ENCODE results near the gene BCAS3. TPM values are rescaled to one million over a fixed set of nuclear protein-coding genes. Genes with fewer than 3 reads are reported as not detected.

Gene BCAS3
- total RNA-seq, 3 donors from 2014 or later, result 3.6 to 4.2 (median 4.1) TPM

GRCh38 chr17:61330174-61331150 lies 652.8 kb downstream of the BCAS3 start:
- Mint-ChIP-seq H3K36me3 (ENCODE audit: insufficient read depth) (peaks cover 2% of the 10 kb centered on the region), H3K9me3 (no peaks in the 10 kb centered on the region), H3K27me3 (ENCODE audit: low read depth) (no peaks in the 10 kb centered on the region), H3K4me1 (ENCODE audit: low read depth) (no peaks in the 10 kb centered on the region), H3K4me3 (no peak overlapping the region)
- ATAC-seq (no peak), DNase-seq (no peak)

GRCh38 chr17:61331178-61331577 lies 653.5 kb downstream of the BCAS3 start:
- Mint-ChIP-seq H3K36me3 (ENCODE audit: insufficient read depth) (peaks cover 2% of the 10 kb centered on the region), H3K27me3 (ENCODE audit: low read depth) (no peaks in the 10 kb centered on the region), H3K9me3 (no peaks in the 10 kb centered on the region), H3K4me3 (no peak overlapping the region), H3K4me1 (ENCODE audit: low read depth) (no peaks in the 10 kb centered on the region)
- ATAC-seq (no peak), DNase-seq (no peak)

- no peak overlapping the region for H3K4me3 Mint-ChIP-seq
- no peaks in the 10 kb centered on the region for H3K27me3 Mint-ChIP-seq (ENCODE audit: low read depth)
- no peaks in the 10 kb centered on the region for H3K4me1 Mint-ChIP-seq (ENCODE audit: low read depth)
- H3K9me3 Mint-ChIP-seq, result no peaks in the 10 kb centered on the region
- H3K36me3 Mint-ChIP-seq (ENCODE audit: insufficient read depth), result peaks cover 2% of the 10 kb centered on the region
- ATAC-seq, result no peak
- DNase-seq, result no peak
Measured at GRCh38 chr17:61331886-61332285, 654.2 kb downstream of the BCAS3 start.

GRCh38 chr17:61333136-61333535 lies 655.5 kb downstream of the BCAS3 start:
- ATAC-seq (no peak), DNase-seq (no peak)
- Mint-ChIP-seq H3K9me3 (no peaks in the 10 kb centered on the region), H3K4me1 (ENCODE audit: low read depth) (no peaks in the 10 kb centered on the region), H3K27me3 (ENCODE audit: low read depth) (no peaks in the 10 kb centered on the region), H3K4me3 (no peak overlapping the region), H3K36me3 (ENCODE audit: insufficient read depth) (peaks cover 2% of the 10 kb centered on the region)

- Mint-ChIP-seq H3K4me1 (ENCODE audit: low read depth) (no peaks in the 10 kb centered on the region), H3K4me3 (no peak overlapping the region), H3K9me3 (no peaks in the 10 kb centered on the region), H3K36me3 (ENCODE audit: insufficient read depth) (peaks cover 2% of the 10 kb centered on the region), H3K27me3 (ENCODE audit: low read depth) (no peaks in the 10 kb centered on the region)
- ATAC-seq (no peak), DNase-seq (no peak)
Measured at GRCh38 chr17:61334673-61335072, 657.0 kb downstream of the BCAS3 start.

GRCh38 chr17:61335105-61335844 lies 657.6 kb downstream of the BCAS3 start:
- Mint-ChIP-seq H3K4me1 (ENCODE audit: low read depth) (no peaks in the 10 kb centered on the region), H3K4me3 (no peak overlapping the region), H3K9me3 (no peaks in the 10 kb centered on the region), H3K27me3 (ENCODE audit: low read depth) (no peaks in the 10 kb centered on the region), H3K36me3 (ENCODE audit: insufficient read depth) (peaks cover 2% of the 10 kb centered on the region)
- ATAC-seq (no peak), DNase-seq (no peak)

- no peak for ATAC-seq
- Mint-ChIP-seq H3K9me3 (no peaks in the 10 kb centered on the region), H3K4me1 (ENCODE audit: low read depth) (no peaks in the 10 kb centered on the region), H3K27me3 (ENCODE audit: low read depth) (no peaks in the 10 kb centered on the region), H3K36me3 (ENCODE audit: insufficient read depth) (peaks cover 2% of the 10 kb centered on the region), H3K4me3 (no peak overlapping the region)
- no peak for DNase-seq
Measured at GRCh38 chr17:61335845-61336655, 658.4 kb downstream of the BCAS3 start.

- H3K36me3 Mint-ChIP-seq (ENCODE audit: insufficient read depth), result peaks cover 2% of the 10 kb centered on the region
- ATAC-seq (no peak), DNase-seq (no peak)
- no peaks in the 10 kb centered on the region for H3K27me3 Mint-ChIP-seq (ENCODE audit: low read depth)
- no peaks in the 10 kb centered on the region for H3K4me1 Mint-ChIP-seq (ENCODE audit: low read depth)
- no peak overlapping the region for H3K4me3 Mint-ChIP-seq
- H3K9me3 Mint-ChIP-seq, result no peaks in the 10 kb centered on the region
Measured at GRCh38 chr17:61337290-61337689, 659.6 kb downstream of the BCAS3 start.

GRCh38 chr17:61338000-61338798 lies 660.5 kb downstream of the BCAS3 start:
- ATAC-seq, result no peak
- no peaks in the 10 kb centered on the region for H3K9me3 Mint-ChIP-seq

GRCh38 chr17:61338874-61339478 lies 661.3 kb downstream of the BCAS3 start:
- Mint-ChIP-seq H3K27me3 (ENCODE audit: low read depth) (no peaks in the 10 kb centered on the region), H3K36me3 (ENCODE audit: insufficient read depth) (peaks cover 2% of the 10 kb centered on the region), H3K4me1 (ENCODE audit: low read depth) (no peaks in the 10 kb centered on the region), H3K9me3 (no peaks in the 10 kb centered on the region), H3K4me3 (no peak overlapping the region)
- DNase-seq, result no peak
- ATAC-seq, result no peak

More at GRCh38 chr17:61338000-61338798, 660.5 kb downstream of the BCAS3 start:
- Mint-ChIP-seq H3K4me3 (no peak overlapping the region), H3K4me1 (ENCODE audit: low read depth) (no peaks in the 10 kb centered on the region), H3K36me3 (ENCODE audit: insufficient read depth) (peaks cover 2% of the 10 kb centered on the region), H3K27me3 (ENCODE audit: low read depth) (no peaks in the 10 kb centered on the region)
- DNase-seq, result no peak

GRCh38 chr17:61340431-61341209 lies 663.0 kb downstream of the BCAS3 start:
- no peaks in the 10 kb centered on the region for H3K36me3 Mint-ChIP-seq (ENCODE audit: insufficient read depth)
- no peaks in the 10 kb centered on the region for H3K9me3 Mint-ChIP-seq
- DNase-seq (no peak), ATAC-seq (no peak)
- H3K4me3 Mint-ChIP-seq, result no peak overlapping the region
- H3K4me1 Mint-ChIP-seq (ENCODE audit: low read depth), result no peaks in the 10 kb centered on the region
- no peaks in the 10 kb centered on the region for H3K27me3 Mint-ChIP-seq (ENCODE audit: low read depth)

GRCh38 chr17:61343576-61343975 lies 665.9 kb downstream of the BCAS3 start:
- no peak for DNase-seq
- no peak for ATAC-seq
- H3K27me3 Mint-ChIP-seq (ENCODE audit: low read depth), result no peaks in the 10 kb centered on the region

GRCh38 chr17:61345061-61345460 lies 667.4 kb downstream of the BCAS3 start:
- Mint-ChIP-seq H3K36me3 (ENCODE audit: insufficient read depth) (no peaks in the 10 kb centered on the region), H3K27me3 (ENCODE audit: low read depth) (no peaks in the 10 kb centered on the region), H3K4me3 (no peak overlapping the region), H3K4me1 (ENCODE audit: low read depth) (no peaks in the 10 kb centered on the region), H3K9me3 (no peaks in the 10 kb centered on the region)
- DNase-seq (no peak), ATAC-seq (no peak)

More at GRCh38 chr17:61343576-61343975, 665.9 kb downstream of the BCAS3 start:
- no peak overlapping the region for H3K4me3 Mint-ChIP-seq
- no peaks in the 10 kb centered on the region for H3K9me3 Mint-ChIP-seq
- H3K36me3 Mint-ChIP-seq (ENCODE audit: insufficient read depth), result no peaks in the 10 kb centered on the region
- H3K4me1 Mint-ChIP-seq (ENCODE audit: low read depth), result no peaks in the 10 kb centered on the region
